Placental epithelial cell (primary cell): Measurements from ENCODE around the gene STRADA. TPM values are rescaled to one million over a fixed set of nuclear protein-coding genes. Genes with fewer than 3 reads are reported as not detected.

Source experiments
- total RNA-seq: library from RNA; depleted of rRNA; stranded (reverse); fragments of >200 nt; gene quantifications from 2 replicates; pipeline ENCODE4 v1.2.3, GENCODE V29; 2012

Gene STRADA
- total RNA-seq = 21.1 and 24.3 TPM in 2 replicates

GRCh38 chr17:63741408-63742173, at the start of gene STRADA:
TSS of gene STRADA (minus strand) at chr17:63741799. CDS start at chr17:63728369, 13,430 bp downstream.

GRCh38 chr17:63774141-63774968, 32.8 kb upstream of the STRADA start, which contains the start of gene DDX42:
TSS of gene DDX42 (plus strand) at chr17:63774170. CDS start at chr17:63787050, 12,880 bp downstream.

GRCh38 chr17:63773272-63774140, 31.9 kb upstream of the STRADA start, which contains the start of gene CCDC47:
TSS of gene CCDC47 (minus strand) at chr17:63773597. CDS start at chr17:63766175, 7,422 bp downstream.

GRCh38 chr17:63699638-63700527, 41.7 kb downstream of the STRADA start, which contains the start of gene LIMD2:
TSS of gene LIMD2 (minus strand) at chr17:63700125. CDS start at chr17:63699298, 827 bp downstream.

Other genes with a start within 250 kb of the STRADA start
- not detected in 2 replicates for gene KCNH6, start 218.4 kb downstream of the STRADA start, total RNA-seq
- gene DCAF7, start 191.3 kb downstream of the STRADA start, total RNA-seq = 22.4 and 24.7 TPM in 2 replicates
- 16.9 and 21.6 TPM in 2 replicates for gene TACO1, start 140.9 kb downstream of the STRADA start, total RNA-seq
- 27.9 and 28.3 TPM in 2 replicates for gene MAP3K3, start 119.4 kb downstream of the STRADA start, total RNA-seq
- 8.2 and 9.8 TPM in 2 replicates for gene LIMD2, start 41.7 kb downstream of the STRADA start, total RNA-seq
- 35.4 and 40.4 TPM in 2 replicates for gene CCDC47, start 31.8 kb upstream of the STRADA start, total RNA-seq
- gene DDX42, start 32.4 kb upstream of the STRADA start, total RNA-seq = 55.5 and 61.2 TPM in 2 replicates
- gene PSMC5, start 85.6 kb upstream of the STRADA start, total RNA-seq = 48.9 and 68.7 TPM in 2 replicates
- 44.0 and 53.9 TPM in 2 replicates for gene FTSJ3, start 85.9 kb upstream of the STRADA start, total RNA-seq
- gene SMARCD2, start 100.9 kb upstream of the STRADA start, total RNA-seq = 121 and 150 TPM in 2 replicates
- gene CSH2, start 131.9 kb upstream of the STRADA start, total RNA-seq = not detected in 2 replicates
- gene GH2, start 140.1 kb upstream of the STRADA start, total RNA-seq = not detected in 2 replicates
- not detected in 2 replicates for gene CSH1, start 154.8 kb upstream of the STRADA start, total RNA-seq
- not detected in 2 replicates for gene CSHL1, start 169.5 kb upstream of the STRADA start, total RNA-seq
- gene GH1, start 177.0 kb upstream of the STRADA start, total RNA-seq = not detected in 2 replicates
- not detected in 2 replicates for gene CD79B, start 190.5 kb upstream of the STRADA start, total RNA-seq
- not detected in 2 replicates for gene SCN4A, start 231.1 kb upstream of the STRADA start, total RNA-seq